Metanephros (tissue), 2 donors: Measurements from ENCODE around the gene NDEL1. TPM values are rescaled to one million over a fixed set of nuclear protein-coding genes. Genes with fewer than 3 reads are reported as not detected.

Experiments used
- small RNA-seq: library from RNA; depleted of rRNA; stranded (forward); fragments of <200 nt; gene quantifications from one replicate; pipeline ENCODE3, GENCODE V24; 2014; ENCODE audit warnings: low replicate concordance
- total RNA-seq: library from RNA; depleted of rRNA; stranded (reverse); fragments of >200 nt; gene quantifications from one replicate; pipeline ENCODE4 v1.2.3, GENCODE V29; 2014

The NDEL1 gene
- total RNA-seq, result 40.8 TPM

GRCh38 chr17:8435245-8436168 lies at the start of gene NDEL1:
NDEL1 (plus strand) TSS chr17:8435884; CDS start chr17:8444272, 8,388 bp downstream.

DNA sequence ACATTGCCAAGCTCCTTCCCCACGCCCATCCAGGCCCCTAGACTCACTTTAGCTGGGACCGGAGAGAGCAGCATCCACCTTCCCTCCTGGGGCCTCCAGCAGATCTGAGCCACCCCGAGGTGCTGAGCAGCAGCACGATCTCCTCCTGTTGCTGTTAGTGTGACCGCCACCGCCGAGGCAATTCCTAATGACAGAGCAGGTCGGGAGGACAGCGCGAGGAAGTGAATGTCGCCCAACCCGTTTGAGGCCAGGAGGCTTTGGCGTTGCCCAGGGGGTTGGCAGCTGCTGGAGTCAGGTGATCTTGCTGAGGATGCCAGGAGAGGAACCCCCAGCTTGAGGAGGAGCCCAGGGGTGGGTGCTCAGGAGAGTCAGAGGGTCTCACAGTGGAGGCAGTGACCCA lies 38.0 kb upstream of the NDEL1 start, which contains the start of gene RNF222:
Gene RNF222 (minus strand): TSS at position 192 of the 400 bp plus-strand sequence. CDS start 4,366 bp downstream, outside the sequence.

Small RNAs within 50 kb of the gene (small RNA-seq; reads per million reads assigned to genes)
- gene RNU7-43P, result not detected

Other genes with a start within 250 kb of the NDEL1 start
- gene BORCS6, start 245.7 kb upstream of the NDEL1 start, total RNA-seq, result 9.8 TPM
- gene AURKB, start 225.3 kb upstream of the NDEL1 start, total RNA-seq, result 23.1 TPM
- gene CTC1, start 187.8 kb upstream of the NDEL1 start, total RNA-seq, result 18.3 TPM
- 44.3 TPM for gene PFAS, start 186.6 kb upstream of the NDEL1 start, total RNA-seq
- gene RANGRF, start 147.2 kb upstream of the NDEL1 start, total RNA-seq, result 13.3 TPM
- 4.8 TPM for gene SLC25A35, start 140.5 kb upstream of the NDEL1 start, total RNA-seq
- 10.9 TPM for gene ARHGEF15, start 125.6 kb upstream of the NDEL1 start, total RNA-seq
- gene ODF4, start 96.0 kb upstream of the NDEL1 start, total RNA-seq, result not detected
- 2,001 TPM for gene RPL26, start 52.7 kb upstream of the NDEL1 start, total RNA-seq
- gene RNF222, start 38.1 kb upstream of the NDEL1 start, total RNA-seq, result not detected
- 293 TPM for gene MYH10, start 194.8 kb downstream of the NDEL1 start, total RNA-seq